HG02870 (cell line): Measurements from ENCODE around the gene GALNT6.
A peak's percentile ranks its signal among the peaks of the same experiment; 100 is the strongest.

Experiments
- ATAC-seq: cut with Tn5 transposase; IDR thresholded peaks from one replicate; pipeline ENCODE4 v1.9.1; 2021; ENCODE audit warnings: mild to moderate bottlenecking, moderate library complexity; ENCODE audit not compliant: unreplicated experiment

Gene GALNT6

GRCh38 chr12:51391283-51392123 lies at the start of gene GALNT6:
GALNT6 (minus strand) TSS chr12:51391406; CDS start chr12:51379781, 11,625 bp downstream.
- ATAC-seq, result peak; percentile 45

GRCh38 chr12:51439330-51439729 lies 48.1 kb upstream of the GALNT6 start:
- no peak for ATAC-seq

GRCh38 chr12:51437431-51437830 lies 46.2 kb upstream of the GALNT6 start:
- no peak for ATAC-seq

DNA sequence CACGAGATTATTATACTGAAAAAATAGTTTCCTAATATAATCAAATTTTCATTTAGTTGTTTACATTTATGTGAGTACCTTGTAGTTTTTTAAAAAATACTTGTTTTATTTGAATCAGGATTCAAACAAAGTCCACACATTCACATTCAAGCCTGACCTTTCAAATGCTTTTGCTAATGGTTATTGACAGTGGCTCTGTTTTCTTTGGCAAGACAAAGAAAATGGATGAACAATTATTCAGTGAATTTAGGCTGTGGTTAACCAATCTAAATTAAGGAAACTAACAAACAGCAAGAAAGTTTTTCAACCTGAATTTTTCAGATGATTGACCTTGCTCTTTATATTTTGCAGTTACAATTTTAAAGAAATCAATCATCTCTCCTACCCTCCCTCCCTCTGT lies 43.1 kb upstream of the GALNT6 start:
- no peak for ATAC-seq

DNA sequence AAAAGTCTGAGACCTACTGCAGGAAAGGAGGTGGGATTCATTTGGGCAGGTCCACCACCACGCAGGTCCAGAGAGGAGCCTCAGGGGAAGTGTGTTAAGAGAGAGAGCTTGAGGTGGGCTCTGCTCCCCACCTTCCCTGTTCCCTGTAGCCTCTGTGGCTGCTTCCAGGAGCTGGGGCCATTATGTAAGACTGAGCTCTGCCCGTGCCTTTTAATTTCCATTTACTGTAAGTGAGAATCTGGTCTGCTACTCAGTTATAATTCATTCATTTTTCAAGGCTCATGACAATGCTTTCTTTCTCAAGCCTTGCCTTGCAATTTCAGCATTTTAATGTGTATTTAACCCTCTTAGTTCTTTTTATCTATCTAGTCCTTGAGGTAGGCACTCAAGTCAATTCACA lies 41.7 kb upstream of the GALNT6 start:
- no peak for ATAC-seq

DNA sequence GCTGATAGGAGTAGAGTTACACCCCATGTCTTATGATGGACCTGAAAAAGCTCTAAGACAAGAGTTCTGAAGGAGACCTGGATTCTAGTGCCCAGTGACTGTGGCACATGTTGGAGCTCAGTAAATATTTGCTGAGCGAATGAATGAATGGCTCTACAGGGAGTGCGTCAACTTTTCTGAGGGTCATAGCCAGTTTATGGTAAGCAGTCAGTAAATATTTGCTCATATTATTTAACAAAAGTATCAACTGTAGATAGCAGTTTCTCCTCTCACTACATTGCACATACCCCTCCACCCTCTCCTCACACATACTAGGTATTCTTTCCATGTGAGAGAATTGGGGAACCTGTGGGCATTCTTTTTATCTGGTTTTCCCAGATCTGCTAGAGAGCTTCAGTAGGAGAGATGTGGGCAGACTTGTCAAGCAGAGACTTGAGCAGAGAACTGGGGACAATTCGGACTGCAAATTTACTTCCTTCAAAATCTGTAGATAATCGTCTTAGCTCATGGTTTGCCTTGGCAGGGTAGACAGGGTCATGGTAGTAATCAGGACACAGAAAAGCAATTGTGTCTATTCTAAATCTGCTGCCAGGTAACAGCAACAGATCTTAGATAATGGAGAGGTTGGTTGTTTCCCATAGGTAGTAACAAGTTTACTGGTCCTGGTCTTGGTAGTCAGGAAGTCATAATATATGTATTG lies 39.1 kb upstream of the GALNT6 start:
- no peak for ATAC-seq

DNA sequence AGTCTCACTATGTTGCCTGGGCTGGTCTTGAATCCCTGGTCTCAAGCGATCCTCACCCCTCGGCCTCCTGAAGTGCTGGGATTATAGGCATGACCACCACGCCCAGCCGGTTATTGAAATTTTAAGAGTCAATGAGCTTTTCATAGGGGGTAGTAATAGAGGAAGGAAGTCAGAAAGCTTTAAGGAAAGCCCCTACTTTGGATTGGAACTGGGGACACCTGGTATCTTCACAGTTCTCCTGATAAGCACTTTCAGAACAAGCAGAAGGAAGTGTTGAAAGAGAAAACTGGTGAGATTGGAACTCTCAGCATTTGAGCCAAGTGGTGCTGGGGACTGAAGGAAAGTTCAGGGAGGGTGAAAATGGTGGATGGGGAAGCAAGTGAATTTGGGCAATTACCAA lies 38.5 kb upstream of the GALNT6 start:
- ATAC-seq, result no peak

DNA sequence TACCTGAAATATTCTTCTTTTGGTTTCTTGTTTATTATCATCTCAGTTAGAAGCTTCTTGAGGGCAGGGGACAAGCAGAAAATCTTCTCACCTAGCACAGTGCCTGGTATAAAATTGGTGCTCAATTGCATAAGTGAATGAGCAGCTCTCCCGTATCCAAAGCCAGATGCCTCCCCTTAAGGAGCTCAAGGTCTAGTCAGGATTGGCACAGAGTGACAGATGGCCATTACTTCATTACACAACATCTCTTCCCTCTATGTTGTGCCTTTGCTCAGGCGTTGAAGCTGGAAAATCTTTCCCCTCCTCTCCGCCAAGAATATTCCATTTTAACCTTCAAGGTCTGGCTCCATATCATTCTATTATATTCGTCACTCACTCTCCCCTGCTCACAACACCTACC lies 37.0 kb upstream of the GALNT6 start:
- ATAC-seq, result no peak

GRCh38 chr12:51424662-51425539 lies 33.7 kb upstream of the GALNT6 start, which contains the start of gene SLC4A8:
SLC4A8 (plus strand) TSS chr12:51424831; CDS start chr12:51424988, 157 bp downstream.
- peak; percentile 85 for ATAC-seq

- no peak for ATAC-seq
Observed at GRCh38 chr12:51424094-51424661, 33.0 kb upstream of the GALNT6 start.

- no peak for ATAC-seq
Observed at GRCh38 chr12:51421266-51421884, 30.2 kb upstream of the GALNT6 start.

- no peak for ATAC-seq
Observed at GRCh38 chr12:51419425-51420193, 28.4 kb upstream of the GALNT6 start.

GRCh38 chr12:51417826-51418225 lies 26.6 kb upstream of the GALNT6 start:
- ATAC-seq, result no peak

DNA sequence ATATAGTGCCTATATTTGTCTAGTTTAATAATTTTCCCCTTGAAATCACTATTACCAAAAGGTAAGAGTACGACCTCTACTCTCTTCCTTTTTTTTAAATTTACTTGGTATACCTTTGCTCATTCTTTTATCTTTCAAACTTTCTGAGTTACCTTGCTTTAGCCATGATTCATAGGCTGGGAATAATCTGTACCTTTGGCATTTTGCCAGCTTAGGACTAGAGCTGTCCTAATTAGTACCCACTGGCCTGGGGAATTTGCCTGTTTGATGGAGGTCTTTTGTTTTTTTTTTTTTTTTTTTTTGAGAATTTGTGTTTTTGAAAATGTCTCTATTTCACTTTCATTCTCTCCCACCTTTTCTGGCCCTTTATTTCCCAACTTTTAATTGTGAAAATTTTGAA lies 24.7 kb upstream of the GALNT6 start:
- ATAC-seq, result no peak

DNA sequence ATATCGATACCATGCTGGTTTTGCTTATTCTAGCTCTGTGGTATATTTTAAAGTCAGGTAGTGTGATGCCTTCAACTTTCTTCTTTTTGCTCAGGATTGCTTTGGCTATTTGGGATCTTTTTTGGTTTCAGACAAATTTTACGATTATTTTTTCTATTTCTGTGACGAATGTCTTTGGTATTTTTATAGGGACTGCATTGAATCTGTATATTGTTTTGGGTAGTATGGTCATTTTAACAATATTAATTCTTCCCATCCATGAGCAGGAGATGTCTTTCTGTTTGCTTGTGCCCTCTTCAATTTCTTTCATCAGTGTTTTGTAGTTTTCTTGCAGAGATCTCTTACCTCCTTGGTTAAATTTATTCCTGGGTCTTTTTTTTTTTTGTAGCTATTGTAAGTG lies 22.6 kb upstream of the GALNT6 start:
- ATAC-seq, result no peak

DNA sequence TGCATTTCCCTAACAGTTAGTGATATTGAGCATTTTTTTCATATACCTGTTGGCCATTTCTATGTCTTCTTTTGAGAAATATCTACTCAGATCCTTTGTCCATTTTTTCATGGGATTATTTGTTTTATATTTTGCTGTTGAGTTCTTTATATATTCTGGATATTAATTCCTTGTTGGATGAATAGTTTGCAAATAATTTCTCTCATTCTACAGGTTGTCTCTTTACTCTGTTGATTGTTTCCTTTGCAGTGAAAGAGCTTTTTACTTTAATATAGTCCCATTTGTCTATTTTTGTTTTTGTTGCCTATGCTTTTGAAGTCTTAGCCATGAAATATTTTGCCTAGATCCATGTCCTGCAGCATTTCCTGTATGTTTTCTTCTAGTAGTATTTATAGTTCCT lies 21.9 kb upstream of the GALNT6 start:
- ATAC-seq, result no peak

- no peak for ATAC-seq
Observed at GRCh38 chr12:51409846-51410245, 18.6 kb upstream of the GALNT6 start.

DNA sequence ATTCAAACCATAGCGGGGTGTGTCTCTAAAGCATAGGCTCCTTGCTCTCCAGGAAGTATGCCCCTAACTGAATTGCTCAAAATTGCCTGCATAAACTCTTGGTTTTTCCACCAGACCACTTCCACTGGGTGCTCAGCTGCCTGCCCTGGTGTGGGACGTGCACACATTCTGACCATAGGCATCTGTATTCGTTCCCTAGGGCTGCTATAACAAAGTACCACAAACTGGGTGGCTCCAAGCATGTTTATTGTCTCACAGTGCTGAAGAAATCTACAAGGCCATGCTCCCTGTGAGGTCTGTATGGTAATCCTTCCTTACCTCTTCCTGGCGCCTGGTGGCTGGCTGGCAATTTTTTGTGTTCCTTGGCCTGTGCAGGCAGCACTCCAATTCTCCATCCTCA lies 16.4 kb upstream of the GALNT6 start:
- no peak for ATAC-seq

DNA sequence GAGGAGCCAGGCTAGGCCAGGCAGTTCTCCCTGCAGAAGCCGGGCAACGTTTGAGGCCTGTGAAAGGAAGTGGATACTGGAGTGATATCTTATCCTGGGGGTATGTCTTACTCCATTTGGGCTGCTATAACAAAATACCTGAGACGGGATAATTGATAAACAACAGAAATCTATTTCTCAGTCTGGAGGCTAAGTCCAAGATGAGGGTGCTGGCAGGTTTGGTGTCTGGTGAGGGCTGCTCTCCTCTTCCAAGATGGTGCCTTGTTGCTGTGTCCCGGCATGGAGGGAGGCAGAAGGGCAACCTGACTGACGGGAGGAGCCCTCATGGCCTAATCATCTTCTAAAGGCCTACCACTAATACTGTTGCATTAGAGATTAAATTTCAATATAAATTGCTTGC lies 15.7 kb upstream of the GALNT6 start:
- no peak for ATAC-seq

GRCh38 chr12:51406290-51406689 lies 15.1 kb upstream of the GALNT6 start:
- ATAC-seq, result no peak
